Measurements from ENCODE around the gene APLNR.

GRCh38 chr11:57260937-57261783 lies 24.1 kb upstream of the APLNR start:
- TF ChIP-seq, protein P1, sequence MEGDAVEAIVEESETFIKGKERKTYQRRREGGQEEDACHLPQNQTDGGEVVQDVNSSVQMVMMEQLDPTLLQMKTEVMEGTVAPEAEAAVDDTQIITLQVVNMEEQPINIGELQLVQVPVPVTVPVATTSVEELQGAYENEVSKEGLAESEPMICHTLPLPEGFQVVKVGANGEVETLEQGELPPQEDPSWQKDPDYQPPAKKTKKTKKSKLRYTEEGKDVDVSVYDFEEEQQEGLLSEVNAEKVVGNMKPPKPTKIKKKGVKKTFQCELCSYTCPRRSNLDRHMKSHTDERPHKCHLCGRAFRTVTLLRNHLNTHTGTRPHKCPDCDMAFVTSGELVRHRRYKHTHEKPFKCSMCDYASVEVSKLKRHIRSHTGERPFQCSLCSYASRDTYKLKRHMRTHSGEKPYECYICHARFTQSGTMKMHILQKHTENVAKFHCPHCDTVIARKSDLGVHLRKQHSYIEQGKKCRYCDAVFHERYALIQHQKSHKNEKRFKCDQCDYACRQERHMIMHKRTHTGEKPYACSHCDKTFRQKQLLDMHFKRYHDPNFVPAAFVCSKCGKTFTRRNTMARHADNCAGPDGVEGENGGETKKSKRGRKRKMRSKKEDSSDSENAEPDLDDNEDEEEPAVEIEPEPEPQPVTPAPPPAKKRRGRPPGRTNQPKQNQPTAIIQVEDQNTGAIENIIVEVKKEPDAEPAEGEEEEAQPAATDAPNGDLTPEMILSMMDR (IDR thresholded peaks at IDR 0.05), result no peak
- TF ChIP-seq NFE2L1 (CRISPR knock-in tag; IDR thresholded peaks at IDR 0.05), result no peak
- TF ChIP-seq, protein P2, sequence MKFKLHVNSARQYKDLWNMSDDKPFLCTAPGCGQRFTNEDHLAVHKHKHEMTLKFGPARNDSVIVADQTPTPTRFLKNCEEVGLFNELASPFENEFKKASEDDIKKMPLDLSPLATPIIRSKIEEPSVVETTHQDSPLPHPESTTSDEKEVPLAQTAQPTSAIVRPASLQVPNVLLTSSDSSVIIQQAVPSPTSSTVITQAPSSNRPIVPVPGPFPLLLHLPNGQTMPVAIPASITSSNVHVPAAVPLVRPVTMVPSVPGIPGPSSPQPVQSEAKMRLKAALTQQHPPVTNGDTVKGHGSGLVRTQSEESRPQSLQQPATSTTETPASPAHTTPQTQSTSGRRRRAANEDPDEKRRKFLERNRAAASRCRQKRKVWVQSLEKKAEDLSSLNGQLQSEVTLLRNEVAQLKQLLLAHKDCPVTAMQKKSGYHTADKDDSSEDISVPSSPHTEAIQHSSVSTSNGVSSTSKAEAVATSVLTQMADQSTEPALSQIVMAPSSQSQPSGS (CRISPR knock-in tag; IDR thresholded peaks at IDR 0.05; ENCODE audit: borderline replicate concordance, low read depth), result no peak
- no peak for TF ChIP-seq E2F4 (CRISPR knock-in tag; IDR thresholded peaks at IDR 0.05; ENCODE audit: borderline replicate concordance, low read depth)
